RWPE2 (cell line): ENCODE results near the gene ASCL5.

Source experiments
- ATAC-seq: fragments of 200-7000 bp; cut with Tn5 transposase; 3 replicates; pipeline ENCODE4 v1.9.1; 2021; ENCODE audit warnings: low read depth
- DNase-seq: peaks from one replicate; pipeline ENCODE4 v3.0.0-alpha.2; 2020; ENCODE audit warnings: low spot score
- H3K27ac ChIP-seq: fragments of 450-650 bp; 2 replicates; pipeline ENCODE4 v1.5.1; 2017; ENCODE audit warnings: mild to moderate bottlenecking; ENCODE audit not compliant: poor library complexity, severe bottlenecking
- H3K27me3 ChIP-seq: fragments of 250-450 bp; sonication (Bioruptor Pico); 2 replicates; pipeline ENCODE4 v1.5.1; 2021; ENCODE audit warnings: mild to moderate bottlenecking, moderate library complexity; ENCODE audit not compliant: insufficient read depth, poor library complexity, severe bottlenecking
- H3K36me3 ChIP-seq: fragments of 250-450 bp; sonication (Bioruptor Pico); 2 replicates; pipeline ENCODE4 v1.5.1; 2020; ENCODE audit warnings: low read depth, mild to moderate bottlenecking, moderate library complexity
- H3K4me1 ChIP-seq: fragments of 250-450 bp; sonication (Bioruptor Pico); 2 replicates; pipeline ENCODE4 v1.5.1; 2021; ENCODE audit warnings: mild to moderate bottlenecking, moderate library complexity; ENCODE audit not compliant: insufficient read depth, poor library complexity, severe bottlenecking
- H3K4me3 ChIP-seq: fragments of 250-450 bp; sonication (Bioruptor Pico); 2 replicates; pipeline ENCODE4 v1.5.1; 2021; ENCODE audit warnings: mild to moderate bottlenecking, moderate library complexity; ENCODE audit not compliant: severe bottlenecking
- H3K9me3 ChIP-seq: fragments of 250-450 bp; sonication (Bioruptor Pico); 2 replicates; pipeline ENCODE4 v1.5.1; 2021; ENCODE audit warnings: mild to moderate bottlenecking, moderate library complexity; ENCODE audit not compliant: severe bottlenecking
- TF ChIP-seq, protein P1 (sequence below): fragments of 450-650 bp; IDR thresholded peaks from one replicate; pipeline ENCODE4 v1.5.1; 2017; ENCODE audit warnings: mild to moderate bottlenecking, moderate library complexity; ENCODE audit not compliant: poor library complexity, severe bottlenecking

The ASCL5 gene

DNA sequence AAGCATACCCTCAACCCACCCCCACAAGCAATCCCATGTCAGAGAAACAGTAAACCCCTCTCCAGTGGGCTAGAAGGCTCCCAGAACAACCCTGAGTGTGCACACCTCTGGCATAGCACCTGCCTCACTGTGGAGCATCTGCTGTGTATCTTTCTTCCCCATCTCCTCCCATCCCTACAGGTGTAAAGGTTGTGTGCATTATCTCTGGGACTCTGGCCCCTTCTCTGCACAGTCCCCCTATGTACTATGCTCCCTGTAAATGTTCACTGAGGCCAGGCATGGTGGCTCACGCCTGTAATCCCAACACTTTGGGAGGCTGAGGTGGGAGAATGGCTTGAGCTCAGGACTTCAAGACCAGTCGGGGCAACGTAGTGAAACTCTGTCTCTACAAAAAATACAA is 14.1 kb downstream of the ASCL5 start:
- TF ChIP-seq, protein P1, sequence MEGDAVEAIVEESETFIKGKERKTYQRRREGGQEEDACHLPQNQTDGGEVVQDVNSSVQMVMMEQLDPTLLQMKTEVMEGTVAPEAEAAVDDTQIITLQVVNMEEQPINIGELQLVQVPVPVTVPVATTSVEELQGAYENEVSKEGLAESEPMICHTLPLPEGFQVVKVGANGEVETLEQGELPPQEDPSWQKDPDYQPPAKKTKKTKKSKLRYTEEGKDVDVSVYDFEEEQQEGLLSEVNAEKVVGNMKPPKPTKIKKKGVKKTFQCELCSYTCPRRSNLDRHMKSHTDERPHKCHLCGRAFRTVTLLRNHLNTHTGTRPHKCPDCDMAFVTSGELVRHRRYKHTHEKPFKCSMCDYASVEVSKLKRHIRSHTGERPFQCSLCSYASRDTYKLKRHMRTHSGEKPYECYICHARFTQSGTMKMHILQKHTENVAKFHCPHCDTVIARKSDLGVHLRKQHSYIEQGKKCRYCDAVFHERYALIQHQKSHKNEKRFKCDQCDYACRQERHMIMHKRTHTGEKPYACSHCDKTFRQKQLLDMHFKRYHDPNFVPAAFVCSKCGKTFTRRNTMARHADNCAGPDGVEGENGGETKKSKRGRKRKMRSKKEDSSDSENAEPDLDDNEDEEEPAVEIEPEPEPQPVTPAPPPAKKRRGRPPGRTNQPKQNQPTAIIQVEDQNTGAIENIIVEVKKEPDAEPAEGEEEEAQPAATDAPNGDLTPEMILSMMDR = no peak
- ATAC-seq (no peak), DNase-seq (no peak)
- Histone ChIP-seq H3K36me3 (no peaks in the 10 kb centered on the region), H3K9me3 (no peaks in the 10 kb centered on the region), H3K4me3 (no peak overlapping the region), H3K27me3 (no peaks in the 10 kb centered on the region), H3K27ac (no peak overlapping the region), H3K4me1 (no peaks in the 10 kb centered on the region)

DNA sequence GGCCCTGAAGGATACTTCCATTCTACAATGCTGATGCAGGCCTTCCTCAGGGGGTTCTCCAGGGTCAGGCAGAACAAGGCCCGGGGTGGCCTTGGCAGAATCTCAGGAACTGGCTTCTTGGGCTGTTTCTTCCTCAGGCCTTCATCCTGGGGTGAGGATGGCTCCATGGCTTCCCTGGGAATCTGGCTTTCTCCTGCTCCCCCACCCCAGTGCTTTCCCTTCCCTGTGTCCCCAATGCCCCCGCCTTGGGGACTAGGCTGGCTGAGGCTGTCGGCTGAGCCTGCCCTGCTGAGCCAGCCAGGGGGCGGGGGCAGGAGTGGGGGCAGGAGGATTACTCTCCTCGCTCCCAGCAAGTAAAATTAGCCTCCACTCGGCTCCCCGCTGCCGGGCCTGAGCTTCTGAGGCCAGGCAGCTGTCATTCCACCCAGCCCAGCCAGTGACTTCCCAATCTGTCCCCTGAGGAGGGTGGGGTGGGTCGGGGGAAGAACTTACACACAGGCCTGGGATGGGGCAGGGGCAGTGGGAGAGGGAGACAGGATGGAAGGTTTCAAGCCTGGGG is 14.7 kb downstream of the ASCL5 start, which contains the start of gene CACNA1S:
Gene CACNA1S (minus strand): TSS at position 254 of the 559 bp plus-strand sequence. CDS start 87 bp downstream, at position 167.
- TF ChIP-seq, protein P1 = no peak
- Histone ChIP-seq H3K9me3 (no peaks in the 10 kb centered on the region), H3K27ac (no peak within 1 kb of the TSS), H3K27me3 (no peaks in the 10 kb centered on the region), H3K4me1 (no peaks in the 10 kb centered on the region), H3K36me3 (no peaks in the 10 kb centered on the region), H3K4me3 (no peak within 1 kb of the TSS)
- no peak for DNase-seq
- no peak for ATAC-seq

DNA sequence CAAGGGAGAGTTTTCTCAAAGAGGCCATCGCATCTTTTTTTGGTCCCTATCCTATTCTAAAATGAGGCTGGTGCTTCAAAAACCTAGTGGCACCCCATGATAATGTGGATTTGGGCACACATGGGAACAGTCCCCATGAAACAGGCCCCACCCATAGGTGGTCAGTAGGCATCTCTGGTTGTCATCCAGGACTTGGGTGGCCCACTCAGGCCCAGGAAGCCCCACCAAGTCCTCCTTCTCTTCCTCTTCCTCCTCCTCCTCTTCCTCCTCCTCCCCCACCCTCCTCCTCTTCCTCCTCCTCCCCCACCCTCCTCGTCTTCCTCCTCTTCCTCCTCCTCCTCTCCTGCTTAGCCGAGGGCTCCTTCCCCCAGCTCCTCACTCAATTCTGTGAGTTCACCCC is 15.3 kb downstream of the ASCL5 start:
- Histone ChIP-seq H3K4me1 (no peaks in the 10 kb centered on the region), H3K27ac (no peak overlapping the region), H3K9me3 (no peaks in the 10 kb centered on the region), H3K36me3 (no peaks in the 10 kb centered on the region), H3K4me3 (no peak overlapping the region), H3K27me3 (no peaks in the 10 kb centered on the region)
- TF ChIP-seq, protein P1 = no peak
- ATAC-seq (no peak), DNase-seq (no peak)

DNA sequence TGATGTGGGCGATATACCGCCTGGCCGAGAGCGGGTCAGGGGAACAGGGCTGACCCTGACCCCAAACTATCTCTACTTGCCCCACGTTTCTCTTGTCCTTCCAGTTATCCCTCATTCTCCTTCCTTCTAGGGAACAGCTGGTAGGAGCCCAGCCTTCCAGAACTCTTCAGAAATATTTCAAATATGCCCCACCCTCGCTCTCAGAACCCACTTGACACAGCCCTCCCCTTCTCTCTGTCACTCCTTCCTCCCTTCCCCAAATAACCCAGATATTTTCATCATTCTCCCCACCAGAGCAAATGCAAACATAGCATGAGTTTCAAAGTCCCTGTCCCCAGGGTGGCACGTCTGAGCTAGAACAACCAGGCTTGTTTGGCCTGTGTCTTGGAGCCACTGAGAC is 15.8 kb downstream of the ASCL5 start:
- TF ChIP-seq, protein P1 = no peak
- Histone ChIP-seq H3K27me3 (no peaks in the 10 kb centered on the region), H3K4me3 (no peak overlapping the region), H3K36me3 (no peaks in the 10 kb centered on the region), H3K4me1 (no peaks in the 10 kb centered on the region), H3K9me3 (no peaks in the 10 kb centered on the region), H3K27ac (no peak overlapping the region)
- DNase-seq (no peak), ATAC-seq (no peak)

DNA sequence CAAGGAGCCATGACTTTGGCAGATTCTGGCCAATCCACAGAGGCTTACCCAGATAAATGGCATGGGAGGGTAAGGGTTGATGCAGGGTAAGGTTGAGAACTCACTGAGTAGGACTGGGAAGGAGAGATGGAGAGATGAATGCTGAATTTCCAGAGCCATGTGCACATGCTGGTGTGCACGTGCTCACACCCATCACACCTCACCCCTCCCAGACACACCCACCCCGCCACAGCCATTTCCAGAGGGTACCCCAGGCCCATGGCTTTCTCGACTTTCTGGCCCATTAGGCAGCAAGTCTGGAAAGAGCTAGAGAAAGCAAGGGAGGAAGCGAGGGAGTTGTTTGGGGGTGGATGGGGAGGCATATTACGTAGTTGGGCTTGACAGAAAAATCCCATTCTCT is 16.4 kb downstream of the ASCL5 start:
- H3K9me3 ChIP-seq = no peaks in the 10 kb centered on the region
- DNase-seq (no peak), ATAC-seq (no peak)
- H3K27ac ChIP-seq = no peak overlapping the region
- no peaks in the 10 kb centered on the region for H3K4me1 ChIP-seq
- no peak overlapping the region for H3K4me3 ChIP-seq
- TF ChIP-seq, protein P1 = no peak
- H3K36me3 ChIP-seq = no peaks in the 10 kb centered on the region
- H3K27me3 ChIP-seq = no peaks in the 10 kb centered on the region
